ENCODE measurements around the gene OR51B6.

DNA sequence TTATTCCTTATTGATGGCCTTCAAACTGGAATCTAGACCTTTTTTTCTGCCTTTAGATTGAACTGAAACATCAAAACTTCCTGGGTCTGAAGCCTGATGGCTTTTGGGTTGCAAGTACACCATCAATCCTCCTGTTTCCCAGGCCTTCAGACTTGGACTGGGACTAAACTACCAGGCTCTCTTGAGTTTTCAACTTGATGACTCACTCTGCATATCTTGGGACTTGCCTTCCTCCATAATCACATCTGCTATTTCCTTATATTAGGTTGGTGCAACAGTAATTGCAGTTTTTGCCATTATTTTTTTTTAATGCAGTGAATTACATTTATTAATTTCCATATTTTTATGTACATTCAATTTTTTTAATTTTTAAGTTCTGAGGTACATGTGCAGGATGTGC is 15.0 kb upstream of the OR51B6 start:
- TF ChIP-seq CTCF (IDR thresholded peaks at IDR 0.05) = no peak
- TF ChIP-seq EP300 (IDR thresholded peaks at IDR 0.05) = no peak

All from ovary (tissue), 3 donors.